Parathyroid adenoma (tissue), 2 donors: ENCODE results near the gene PYCR2.

ENCODE experiments used
- H2AFZ ChIP-seq: fragments of 300-600 bp; sonication (generic); one replicate; pipeline ENCODE4 v1.7.0; 2017; ENCODE audit warnings: antibody characterized with exemption, mild to moderate bottlenecking
- H3K27ac ChIP-seq: fragments of 300-600 bp; sonication (generic); one replicate; pipeline ENCODE4 v1.7.0; 2017
- H3K27me3 ChIP-seq: fragments of 300-600 bp; sonication (generic); one replicate; pipeline ENCODE4 v1.7.0; 2017; ENCODE audit warnings: low read length; ENCODE audit not compliant: control insufficient read depth, insufficient read depth
- H3K36me3 ChIP-seq: fragments of 300-600 bp; sonication (generic); one replicate; pipeline ENCODE4 v1.7.0; 2017; ENCODE audit warnings: low read length; ENCODE audit not compliant: control insufficient read depth, insufficient read depth
- H3K4me1 ChIP-seq: fragments of 300-600 bp; sonication (generic); one replicate; pipeline ENCODE4 v1.7.0; 2017; ENCODE audit warnings: control low read depth
- H3K4me2 ChIP-seq: fragments of 300-600 bp; sonication (generic); one replicate; pipeline ENCODE4 v1.7.0; 2017; ENCODE audit warnings: low read length
- H3K4me3 ChIP-seq: fragments of 300-600 bp; sonication (generic); one replicate; pipeline ENCODE4 v1.7.0; 2017; ENCODE audit warnings: low read depth, low read length
- H3K79me2 ChIP-seq: fragments of 300-600 bp; sonication (generic); one replicate; pipeline ENCODE4 v1.7.0; 2017; ENCODE audit warnings: control low read depth
- H3K9ac ChIP-seq: fragments of 300-600 bp; sonication (generic); one replicate; pipeline ENCODE4 v1.7.0; 2017; ENCODE audit warnings: mild to moderate bottlenecking
- H3K9me3 ChIP-seq: fragments of 300-600 bp; sonication (generic); one replicate; pipeline ENCODE4 v1.7.0; 2017; ENCODE audit warnings: low read length; ENCODE audit not compliant: control insufficient read depth
- CTCF ChIP-seq: fragments of 300-600 bp; sonication (generic); IDR thresholded peaks from one replicate; pipeline ENCODE4 v1.7.0; 2017; ENCODE audit warnings: antibody characterized with exemption, mild to moderate bottlenecking
- donor health status: primary hyperparathyroidism.

The PYCR2 gene

GRCh38 chr1:225885336-225885735 is 38.7 kb downstream of the PYCR2 start:
- H3K9me3 ChIP-seq = no peaks in the 10 kb centered on the region
- no peaks in the 10 kb centered on the region for H3K36me3 ChIP-seq
- no peak for TF ChIP-seq CTCF
- H3K4me3 ChIP-seq = no peak overlapping the region
- peaks cover 5% of the 10 kb centered on the region for H3K4me1 ChIP-seq
- H3K4me2 ChIP-seq = no peak overlapping the region
- no peaks in the 10 kb centered on the region for H3K79me2 ChIP-seq
- H3K27me3 ChIP-seq = no peaks in the 10 kb centered on the region
- H3K9ac ChIP-seq = no peak overlapping the region
- H3K27ac ChIP-seq = no peak overlapping the region
- no peak overlapping the region for H2AFZ ChIP-seq

GRCh38 chr1:225883616-225884265 is 40.3 kb downstream of the PYCR2 start:
- Histone ChIP-seq H3K27ac (no peak overlapping the region), H2AFZ (no peak overlapping the region), H3K4me1 (peaks cover 5% of the 10 kb centered on the region)

GRCh38 chr1:225882694-225883615 is 41.1 kb downstream of the PYCR2 start:
- peak overlapping the region; percentile 99 for H3K4me2 ChIP-seq
- H3K4me3 ChIP-seq = peak overlapping the region; percentile 98
- peak overlapping the region; percentile 85 for H2AFZ ChIP-seq
- H3K9me3 ChIP-seq = no peaks in the 10 kb centered on the region
- no peak for TF ChIP-seq CTCF
- no peaks in the 10 kb centered on the region for H3K27me3 ChIP-seq
- no peaks in the 10 kb centered on the region for H3K36me3 ChIP-seq
- peaks cover 5% of the 10 kb centered on the region for H3K4me1 ChIP-seq
- H3K79me2 ChIP-seq = no peaks in the 10 kb centered on the region
- H3K27ac ChIP-seq = no peak overlapping the region
- H3K9ac ChIP-seq = no peak overlapping the region

More at GRCh38 chr1:225883616-225884265, 40.3 kb downstream of the PYCR2 start:
- Histone ChIP-seq H3K27me3 (no peaks in the 10 kb centered on the region), H3K4me2 (peak overlapping the region; percentile 99), H3K9me3 (no peaks in the 10 kb centered on the region), H3K9ac (no peak overlapping the region), H3K36me3 (no peaks in the 10 kb centered on the region), H3K4me3 (no peak overlapping the region), H3K79me2 (no peaks in the 10 kb centered on the region)
- no peak for TF ChIP-seq CTCF

- no peak within 1 kb of the TSS for H3K9ac ChIP-seq
- H2AFZ ChIP-seq = peak within 1 kb of the TSS; percentile 85
- TF ChIP-seq CTCF = peak; percentile 12
- H3K27me3 ChIP-seq = no peaks in the 10 kb centered on the region
- H3K4me3 ChIP-seq = peak within 1 kb of the TSS; percentile 98
- peak within 1 kb of the TSS; percentile 99 for H3K4me2 ChIP-seq
- H3K4me1 ChIP-seq = peaks cover 5% of the 10 kb centered on the region
- H3K36me3 ChIP-seq = no peaks in the 10 kb centered on the region
- peak within 1 kb of the TSS; percentile 67 for H3K27ac ChIP-seq
- no peaks in the 10 kb centered on the region for H3K79me2 ChIP-seq
- H3K9me3 ChIP-seq = no peaks in the 10 kb centered on the region
Measured at GRCh38 chr1:225881959-225882693, 41.9 kb downstream of the PYCR2 start, which contains the start of gene TMEM63A. Gene TMEM63A, minus strand, starts transcription at chr1:225882380. Its CDS starts 4,800 bp downstream, at chr1:225877580.
